H9 (cell line): ENCODE measurements around the gene CYP1A1. TPM values are rescaled to one million over a fixed set of nuclear protein-coding genes. Genes with fewer than 3 reads are reported as not detected.

Source experiments
- DNase-seq: peaks from one replicate; pipeline ENCODE4 v3.0.0-alpha.2; 2017
- H2AFZ ChIP-seq: one replicate; pipeline ENCODE4 v1.6.1; 2013; ENCODE audit warnings: mild to moderate bottlenecking, low read length, control low read depth, moderate library complexity
- H2AK5ac ChIP-seq: 2 replicates; pipeline ENCODE4 v1.6.1; 2013; ENCODE audit warnings: low read length, control low read depth, mixed read lengths; ENCODE audit not compliant: insufficient read length
- H2BK120ac ChIP-seq: one replicate; pipeline ENCODE4 v1.6.1; 2013; ENCODE audit warnings: low read depth, mild to moderate bottlenecking, low read length, control low read depth, inconsistent platforms; ENCODE audit not compliant: poor library complexity, severe bottlenecking
- H2BK12ac ChIP-seq: 2 replicates; pipeline ENCODE4 v1.6.1; 2013; ENCODE audit warnings: low read length, control low read depth, mixed read lengths, low read depth; ENCODE audit not compliant: insufficient read length
- H2BK15ac ChIP-seq: 2 replicates; pipeline ENCODE4 v1.6.1; 2013; ENCODE audit warnings: low read depth, low read length, control low read depth
- H2BK20ac ChIP-seq: one replicate; pipeline ENCODE4 v1.6.1; 2013; ENCODE audit warnings: low read depth, mild to moderate bottlenecking, low read length, control low read depth, inconsistent platforms; ENCODE audit not compliant: poor library complexity, severe bottlenecking
- H2BK5ac ChIP-seq: 2 replicates; pipeline ENCODE4 v1.6.1; 2013; ENCODE audit warnings: low read length, control low read depth, mixed read lengths; ENCODE audit not compliant: insufficient read length
- H3K14ac ChIP-seq: 2 replicates; pipeline ENCODE4 v1.6.1; 2013; ENCODE audit warnings: low read length, control low read depth; ENCODE audit not compliant: insufficient read depth
- H3K18ac ChIP-seq: 2 replicates; pipeline ENCODE4 v1.6.1; 2013; ENCODE audit warnings: low read depth, mild to moderate bottlenecking, mixed read lengths, low read length, control low read depth; ENCODE audit not compliant: insufficient read length
- H3K23ac ChIP-seq: 2 replicates; pipeline ENCODE4 v1.6.1; 2013; ENCODE audit warnings: low read length, control low read depth, mixed read lengths, low read depth; ENCODE audit not compliant: insufficient read length
- H3K23me2 ChIP-seq: 2 replicates; pipeline ENCODE4 v1.6.1; 2013; ENCODE audit warnings: low read depth, mild to moderate bottlenecking, mixed read lengths, low read length, control low read depth; ENCODE audit not compliant: insufficient read length, poor library complexity, severe bottlenecking
- H3K27ac ChIP-seq: 2 replicates; pipeline ENCODE4 v1.5.1; 2013; ENCODE audit warnings: low read length, control low read depth, mixed read lengths, low read depth; ENCODE audit not compliant: insufficient read length
- H3K27me3 ChIP-seq: 2 replicates; pipeline ENCODE4 v1.6.1; 2013; ENCODE audit warnings: low read length, control low read depth, inconsistent platforms; ENCODE audit not compliant: insufficient read depth
- H3K4ac ChIP-seq: 2 replicates; pipeline ENCODE4 v1.6.1; 2013; ENCODE audit warnings: low read depth, mild to moderate bottlenecking, control low read depth, inconsistent platforms, low read length, moderate library complexity
- H3K4me1 ChIP-seq: 2 replicates; pipeline ENCODE4 v1.6.1; 2013; ENCODE audit warnings: low read length, control low read depth, inconsistent platforms; ENCODE audit not compliant: insufficient read depth
- H3K4me2 ChIP-seq: 2 replicates; pipeline ENCODE4 v1.6.1; 2013; ENCODE audit warnings: low read length, control low read depth, mixed read lengths; ENCODE audit not compliant: insufficient read length, insufficient read depth
- H3K56ac ChIP-seq: 2 replicates; pipeline ENCODE4 v1.6.1; 2013; ENCODE audit warnings: low read depth, mild to moderate bottlenecking, mixed read lengths, low read length, control low read depth; ENCODE audit not compliant: insufficient read length
- H3K79me1 ChIP-seq: 2 replicates; pipeline ENCODE4 v1.6.1; 2013; ENCODE audit warnings: low read depth, mild to moderate bottlenecking, moderate library complexity, low read length, control low read depth, inconsistent platforms; ENCODE audit not compliant: insufficient read depth, poor library complexity, severe bottlenecking
- H3K79me2 ChIP-seq: 2 replicates; pipeline ENCODE4 v1.6.1; 2013; ENCODE audit warnings: low read length, control low read depth, inconsistent platforms; ENCODE audit not compliant: insufficient read depth
- H3K9ac ChIP-seq: 2 replicates; pipeline ENCODE4 v1.6.1; 2013; ENCODE audit warnings: low read length, control low read depth, mixed read lengths; ENCODE audit not compliant: insufficient read length; ENCODE audit errors: extremely low read depth
- H3K9me3 ChIP-seq: one replicate; pipeline ENCODE4 v1.6.1; 2013; ENCODE audit warnings: low read depth, low read length, inconsistent platforms; ENCODE audit not compliant: control insufficient read depth
- H3T11ph ChIP-seq: one replicate; pipeline ENCODE4 v1.6.1; 2013; ENCODE audit warnings: mild to moderate bottlenecking, low read length, control low read depth, inconsistent platforms
- H4K20me1 ChIP-seq: one replicate; pipeline ENCODE4 v1.6.1; 2013; ENCODE audit not compliant: control insufficient read depth, insufficient read length, insufficient read depth
- H4K5ac ChIP-seq: 2 replicates; pipeline ENCODE4 v1.6.1; 2013; ENCODE audit warnings: low read depth, mild to moderate bottlenecking, mixed read lengths, low read length, control low read depth; ENCODE audit not compliant: insufficient read length
- H4K8ac ChIP-seq: replicated peaks from 2 replicates; pipeline ENCODE4 v1.6.1; 2013; ENCODE audit warnings: low read length, control low read depth, mixed read lengths, low read depth; ENCODE audit not compliant: insufficient read length
- H4K91ac ChIP-seq: 2 replicates; pipeline ENCODE4 v1.6.1; 2013; ENCODE audit warnings: low read depth, mild to moderate bottlenecking, moderate library complexity, mixed read lengths, low read length, control low read depth; ENCODE audit not compliant: insufficient read length
- H3K27ac Mint-ChIP-seq, 3 experiments: 2 replicates in 2 of 3; 3 replicates in 1 of 3; pipeline ENCODE4 v1.8.0; 2020 to 2021; ENCODE audit warnings: mixed read lengths in 3 of 3, mild to moderate bottlenecking in 1 of 3, moderate library complexity in 1 of 3
- H3K27me3 Mint-ChIP-seq: 2 replicates; pipeline ENCODE4 v1.8.0; 2021; ENCODE audit warnings: low read depth, mild to moderate bottlenecking, moderate library complexity, mixed read lengths
- H3K36me3 Mint-ChIP-seq, 3 experiments: 2 replicates in 2 of 3; 3 replicates in 1 of 3; pipeline ENCODE4 v1.8.0; 2020 to 2021; ENCODE audit warnings: low read depth in 3 of 3, mixed read lengths in 3 of 3; ENCODE audit not compliant: insufficient read depth in 1 of 3
- H3K4me1 Mint-ChIP-seq, 2 experiments: 2 replicates each; pipeline ENCODE4 v1.8.0; 2020; ENCODE audit warnings: mixed read lengths in 2 of 2
- H3K4me3 Mint-ChIP-seq, 2 experiments: 2 replicates in 1 of 2; 3 replicates in 1 of 2; pipeline ENCODE4 v1.8.0; 2020 to 2021; ENCODE audit warnings: mild to moderate bottlenecking in 2 of 2, mixed read lengths in 2 of 2, moderate library complexity in 1 of 2
- H3K9me3 Mint-ChIP-seq, 2 experiments: 2 replicates in 1 of 2; 3 replicates in 1 of 2; pipeline ENCODE4 v1.8.0; 2020; ENCODE audit warnings: mild to moderate bottlenecking in 2 of 2, mixed read lengths in 2 of 2, moderate library complexity in 1 of 2
- WGBS: extraction: QIAGEN DNeasy Blood & Tissue Kit; methylation state at CpG from one replicate; pipeline ENCODE4 v1.1.7; 2013; ENCODE audit warnings: missing lambda C conversion rate, low lambda C conversion rate, mixed read lengths; ENCODE audit not compliant: insufficient read length; ENCODE audit errors: extremely low coverage; 5-methylcytosine and 5-hydroxymethylcytosine counted together
- total RNA-seq: library from RNA; stranded (reverse); gene quantifications from 2 replicates; pipeline ENCODE4 v1.2.1, GENCODE V29; 2021
- TF ChIP-seq, protein P1 (sequence below): fragments of 200-600 bp; sonication (generic); conservative IDR thresholded peaks from 3 replicates; pipeline ENCODE4 v1.8.0; 2021; ENCODE audit warnings: antibody characterized with exemption, mild to moderate bottlenecking

Gene CYP1A1
- total RNA-seq, 1 experiment from 2014 or later: 0.33 TPM

DNA sequence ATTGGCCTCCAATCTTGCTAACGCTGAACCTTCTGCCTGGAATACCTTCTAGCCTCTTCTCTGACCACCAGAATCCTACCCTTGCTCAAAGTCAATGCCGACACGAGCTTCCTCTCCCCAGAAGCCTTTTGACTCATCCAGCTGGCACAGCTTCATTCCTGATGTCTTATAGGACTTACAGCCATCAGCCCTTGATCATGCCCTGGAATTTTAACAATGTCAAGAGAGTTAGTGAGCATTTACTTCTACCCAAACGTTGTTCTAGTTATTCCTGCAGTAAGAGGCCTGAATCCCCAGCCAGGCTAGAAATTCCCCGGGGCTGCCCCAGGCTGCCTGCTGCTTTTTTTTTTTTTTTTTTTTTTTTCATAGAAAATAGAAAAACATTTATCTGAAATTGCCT is 27.2 kb upstream of the CYP1A1 start:
- WGBS: no CpG with 5 or more reads among the region's 5 CpGs
- Histone ChIP-seq H3K79me1 (no peaks in the 10 kb centered on the region), H4K8ac (no peak overlapping the region), H2BK15ac (no peak overlapping the region), H3K56ac (no peak overlapping the region), H3K14ac (no peak overlapping the region), H3K4ac (no peak overlapping the region), H3K23ac (no peak overlapping the region), H3K27ac (no peak overlapping the region), H3K18ac (no peak overlapping the region), H3T11ph (no peak overlapping the region), H3K79me2 (no peaks in the 10 kb centered on the region), H3K4me1 (no peaks in the 10 kb centered on the region), H3K23me2 (no peaks in the 10 kb centered on the region), H4K91ac (no peak overlapping the region), H2BK120ac (no peak overlapping the region), H2AFZ (no peak overlapping the region), H2BK5ac (no peak overlapping the region), H2BK12ac (no peak overlapping the region), H3K9me3 (no peaks in the 10 kb centered on the region), H4K20me1 (no peaks in the 10 kb centered on the region), H4K5ac (no peak overlapping the region), H3K9ac (no peak overlapping the region), H3K4me2 (no peak overlapping the region), H2BK20ac (no peak overlapping the region), H3K27me3 (no peaks in the 10 kb centered on the region; the same call in 1 of the 2 replicates), H2AK5ac (no peak overlapping the region)
- Mint-ChIP-seq H3K4me3 (no peak overlapping the region), H3K27ac (no peak overlapping the region), H3K4me1 (peaks cover 10 to 23% of the 10 kb centered on the region in 2 experiments), H3K9me3 (peaks cover 0 to 2% of the 10 kb centered on the region in 2 experiments; a peak in 1 of 5 replicates), H3K36me3 (no peaks in the 10 kb centered on the region), H3K27me3 (peaks cover 26% of the 10 kb centered on the region)
- DNase-seq: no peak
- TF ChIP-seq, protein P1, sequence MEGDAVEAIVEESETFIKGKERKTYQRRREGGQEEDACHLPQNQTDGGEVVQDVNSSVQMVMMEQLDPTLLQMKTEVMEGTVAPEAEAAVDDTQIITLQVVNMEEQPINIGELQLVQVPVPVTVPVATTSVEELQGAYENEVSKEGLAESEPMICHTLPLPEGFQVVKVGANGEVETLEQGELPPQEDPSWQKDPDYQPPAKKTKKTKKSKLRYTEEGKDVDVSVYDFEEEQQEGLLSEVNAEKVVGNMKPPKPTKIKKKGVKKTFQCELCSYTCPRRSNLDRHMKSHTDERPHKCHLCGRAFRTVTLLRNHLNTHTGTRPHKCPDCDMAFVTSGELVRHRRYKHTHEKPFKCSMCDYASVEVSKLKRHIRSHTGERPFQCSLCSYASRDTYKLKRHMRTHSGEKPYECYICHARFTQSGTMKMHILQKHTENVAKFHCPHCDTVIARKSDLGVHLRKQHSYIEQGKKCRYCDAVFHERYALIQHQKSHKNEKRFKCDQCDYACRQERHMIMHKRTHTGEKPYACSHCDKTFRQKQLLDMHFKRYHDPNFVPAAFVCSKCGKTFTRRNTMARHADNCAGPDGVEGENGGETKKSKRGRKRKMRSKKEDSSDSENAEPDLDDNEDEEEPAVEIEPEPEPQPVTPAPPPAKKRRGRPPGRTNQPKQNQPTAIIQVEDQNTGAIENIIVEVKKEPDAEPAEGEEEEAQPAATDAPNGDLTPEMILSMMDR: no peak
